Measurements from ENCODE around the gene TMEM127. TPM values are rescaled to one million over a fixed set of nuclear protein-coding genes. Genes with fewer than 3 reads are reported as not detected.
A peak's percentile ranks its signal among the peaks of the same experiment; 100 is the strongest.

TMEM127 gene
- polyA plus RNA-seq, 3 donors: 72.3 to 107 (median 78.5) TPM

DNA sequence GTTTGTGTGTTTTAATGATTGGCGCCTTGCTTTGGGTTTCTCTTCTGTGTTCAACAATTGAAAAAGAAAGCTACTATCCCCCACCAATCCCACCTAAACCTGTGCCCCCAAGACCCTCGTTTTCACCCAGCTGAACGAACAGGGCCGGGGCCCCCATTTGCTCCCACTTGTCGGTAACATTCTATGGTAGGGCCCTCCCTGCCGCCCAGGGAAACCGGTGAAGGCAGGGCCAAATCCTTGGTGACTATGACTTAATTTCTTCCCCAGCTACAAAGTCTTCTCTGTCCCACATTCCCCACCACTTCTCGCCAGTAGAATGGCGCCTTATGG lies 40.1 kb upstream of the TMEM127 start:
- peak overlapping the region; percentile 98 to 99 for H3K4me3 Mint-ChIP-seq
- intact Hi-C loops (cut with micrococcal nuclease): loop anchor here (2.0 to 5.0 kb wide), 2 partner anchors 31 to 39 kb away; partner anchors contain the start of genes CIAO1 (in 1 of the 2) and TMEM127 (in 1 of the 2)
- peaks cover 13 to 19% of the 10 kb centered on the region in 2 donors for H3K4me1 ChIP-seq (ENCODE audit: control insufficient read depth in 1 of 2, insufficient read depth in 2 of 2, low read length in 2 of 2)
- H3K4me3 ChIP-seq (replicated peaks in 1 of 3; ENCODE audit: low read depth in 2 of 3, low read length in 3 of 3): peak overlapping the region; percentile 83 to 97 (median 93)
- no peaks in the 10 kb centered on the region for H3K9me3 ChIP-seq (replicated peaks in 1 of 2; ENCODE audit: control insufficient read depth in 1 of 2, insufficient read depth in 1 of 2, low read length in 2 of 2)
- H2AFZ ChIP-seq (ENCODE audit: insufficient read depth, low read depth, low read length, poor library complexity, severe bottlenecking): peak overlapping the region; percentile 96
- H4K20me1 ChIP-seq (ENCODE audit: insufficient read depth, low read length): peaks cover 10% of the 10 kb centered on the region
- peaks cover 53% of the 10 kb centered on the region for H3K79me2 ChIP-seq (ENCODE audit: insufficient read depth, low read length)
- peak overlapping the region; percentile 93 to 98 (median 97) for H3K27ac Mint-ChIP-seq
- TF ChIP-seq, protein P1, sequence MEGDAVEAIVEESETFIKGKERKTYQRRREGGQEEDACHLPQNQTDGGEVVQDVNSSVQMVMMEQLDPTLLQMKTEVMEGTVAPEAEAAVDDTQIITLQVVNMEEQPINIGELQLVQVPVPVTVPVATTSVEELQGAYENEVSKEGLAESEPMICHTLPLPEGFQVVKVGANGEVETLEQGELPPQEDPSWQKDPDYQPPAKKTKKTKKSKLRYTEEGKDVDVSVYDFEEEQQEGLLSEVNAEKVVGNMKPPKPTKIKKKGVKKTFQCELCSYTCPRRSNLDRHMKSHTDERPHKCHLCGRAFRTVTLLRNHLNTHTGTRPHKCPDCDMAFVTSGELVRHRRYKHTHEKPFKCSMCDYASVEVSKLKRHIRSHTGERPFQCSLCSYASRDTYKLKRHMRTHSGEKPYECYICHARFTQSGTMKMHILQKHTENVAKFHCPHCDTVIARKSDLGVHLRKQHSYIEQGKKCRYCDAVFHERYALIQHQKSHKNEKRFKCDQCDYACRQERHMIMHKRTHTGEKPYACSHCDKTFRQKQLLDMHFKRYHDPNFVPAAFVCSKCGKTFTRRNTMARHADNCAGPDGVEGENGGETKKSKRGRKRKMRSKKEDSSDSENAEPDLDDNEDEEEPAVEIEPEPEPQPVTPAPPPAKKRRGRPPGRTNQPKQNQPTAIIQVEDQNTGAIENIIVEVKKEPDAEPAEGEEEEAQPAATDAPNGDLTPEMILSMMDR (IDR thresholded peaks at IDR 0.05): no peak
- whole genome bisulfite sequencing (ENCODE audit: insufficient coverage): 26% methylated on average over 6 of the region's 9 CpGs
- peaks cover 33 to 36% of the 10 kb centered on the region in 2 donors for H3K36me3 ChIP-seq (replicated peaks in 1 of 2; ENCODE audit: control insufficient read depth in 1 of 2, insufficient read depth in 2 of 2, low read length in 2 of 2)
- H3K36me3 Mint-ChIP-seq: peaks cover 33 to 35% of the 10 kb centered on the region in 2 donors
- peak overlapping the region; percentile 93 for H3K4me2 ChIP-seq (replicated peaks; ENCODE audit: extremely low read depth, low read length, poor library complexity, severe bottlenecking)
- no peak for DNase-seq
- H3K9me3 Mint-ChIP-seq: no peaks in the 10 kb centered on the region
- peaks cover 32% of the 10 kb centered on the region for H3K4me1 Mint-ChIP-seq
- H3K27me3 ChIP-seq (ENCODE audit: control insufficient read depth in 2 of 2, insufficient read depth in 2 of 2, low read length in 2 of 2): no peaks in the 10 kb centered on the region
- peaks cover 0 to 3% (median 2%) of the 10 kb centered on the region in 3 donors for H3K27me3 Mint-ChIP-seq (ENCODE audit: low read depth in 3 of 3)
- H3K9ac ChIP-seq (ENCODE audit: insufficient read depth, low read length, poor library complexity, severe bottlenecking): peak overlapping the region; percentile 83
- H3K27ac ChIP-seq (ENCODE audit: low read depth in 1 of 2, low read length in 2 of 2): peak overlapping the region; percentile 57 to 90

DNA sequence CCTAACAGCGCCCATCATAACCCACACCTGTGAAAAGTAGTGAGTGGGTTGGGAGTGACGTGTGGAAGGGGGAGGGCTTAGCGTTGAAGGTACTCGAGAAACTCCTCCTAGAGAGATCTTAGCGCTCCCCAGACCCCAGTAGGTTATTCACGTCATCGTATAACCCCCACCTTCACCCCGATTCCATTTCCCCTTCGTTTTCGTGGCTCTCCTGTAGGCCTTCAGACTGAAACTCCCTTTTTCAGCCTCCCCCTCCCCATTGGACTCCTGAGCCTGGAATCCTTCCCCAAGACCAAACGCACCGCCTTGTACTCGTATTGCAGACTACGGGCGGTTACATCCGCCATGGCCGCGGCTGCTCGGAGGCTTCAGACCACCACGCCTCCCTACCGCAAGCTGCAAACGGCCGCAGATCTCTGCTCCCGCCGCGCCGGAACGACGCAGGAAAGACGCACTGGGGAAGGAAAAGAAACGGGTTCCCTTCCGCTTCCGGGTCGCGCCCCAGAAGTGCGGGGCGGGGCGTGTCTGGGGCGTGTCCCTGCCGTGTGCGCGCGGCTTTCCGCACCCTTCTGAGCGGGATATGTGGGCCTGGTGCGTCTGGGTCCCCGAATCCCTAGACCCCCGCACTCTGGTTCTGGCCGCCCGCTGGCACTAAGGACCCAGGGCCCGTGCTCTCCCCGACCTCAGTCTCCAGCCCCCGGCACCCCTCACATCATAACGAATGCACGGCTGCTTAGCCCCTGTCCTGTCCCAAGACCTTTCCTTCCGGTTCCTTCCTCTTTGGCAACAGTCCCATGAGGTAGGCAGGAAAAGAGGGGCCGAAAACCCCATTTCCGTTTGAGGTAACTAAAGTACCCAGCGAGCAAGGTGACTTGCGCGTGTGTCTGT lies 39.5 kb upstream of the TMEM127 start, which contains the start of gene SNRNP200:
Gene SNRNP200 (minus strand): TSS at position 456 of the 888 bp plus-strand sequence. CDS start 109 bp downstream, at position 347.
- peaks cover 10% of the 10 kb centered on the region for H4K20me1 ChIP-seq (ENCODE audit: insufficient read depth, low read length)
- H3K9ac ChIP-seq (ENCODE audit: insufficient read depth, low read length, poor library complexity, severe bottlenecking): peak within 1 kb of the TSS; percentile 83
- H3K27ac ChIP-seq (ENCODE audit: low read depth in 1 of 2, low read length in 2 of 2): peak within 1 kb of the TSS; percentile 57 to 90
- TF ChIP-seq, protein P1 (IDR thresholded peaks at IDR 0.05): no peak
- H3K9me3 ChIP-seq (replicated peaks in 1 of 2; ENCODE audit: control insufficient read depth in 1 of 2, insufficient read depth in 1 of 2, low read length in 2 of 2): no peaks in the 10 kb centered on the region
- H3K4me1 ChIP-seq (ENCODE audit: control insufficient read depth in 1 of 2, insufficient read depth in 2 of 2, low read length in 2 of 2): peaks cover 13 to 19% of the 10 kb centered on the region in 2 donors
- WGBS (ENCODE audit: insufficient coverage): under 1% methylated on average over 47 of the region's 61 CpGs
- peak; percentile 81 to 86 (median 83) for DNase-seq
- Mint-ChIP-seq H3K36me3 (peaks cover 38 to 39% of the 10 kb centered on the region in 2 donors), H3K9me3 (no peaks in the 10 kb centered on the region), H3K27me3 (ENCODE audit: low read depth in 3 of 3) (peaks cover 0 to 3% (median 0%) of the 10 kb centered on the region in 3 donors), H3K4me3 (peak within 1 kb of the TSS; percentile 98 to 99), H3K27ac (peak within 1 kb of the TSS; percentile 93 to 98 (median 97)), H3K4me1 (peaks cover 32% of the 10 kb centered on the region)
- H3K4me2 ChIP-seq (replicated peaks; ENCODE audit: extremely low read depth, low read length, poor library complexity, severe bottlenecking): peak within 1 kb of the TSS; percentile 93
- H3K79me2 ChIP-seq (ENCODE audit: insufficient read depth, low read length): peaks cover 53% of the 10 kb centered on the region
- peak within 1 kb of the TSS; percentile 83 to 97 (median 93) for H3K4me3 ChIP-seq (replicated peaks in 1 of 3; ENCODE audit: low read depth in 2 of 3, low read length in 3 of 3)
- intact Hi-C loops (cut with micrococcal nuclease): loop anchor here (2.0 to 5.0 kb wide), 2 partner anchors 31 to 38 kb away; partner anchors contain the start of genes CIAO1 (in 1 of the 2) and TMEM127 (in 1 of the 2)
- no peaks in the 10 kb centered on the region for H3K27me3 ChIP-seq (ENCODE audit: control insufficient read depth in 2 of 2, insufficient read depth in 2 of 2, low read length in 2 of 2)
- H2AFZ ChIP-seq (ENCODE audit: insufficient read depth, low read depth, low read length, poor library complexity, severe bottlenecking): peak within 1 kb of the TSS; percentile 96
- H3K36me3 ChIP-seq (replicated peaks in 1 of 2; ENCODE audit: control insufficient read depth in 1 of 2, insufficient read depth in 2 of 2, low read length in 2 of 2): peaks cover 37 to 42% of the 10 kb centered on the region in 2 donors

Data from CD14-positive monocyte (primary cell).